Sigmoid colon (tissue), 7 donors: ENCODE measurements around the gene SUGP1. TPM values are rescaled to one million over a fixed set of nuclear protein-coding genes. Genes with fewer than 3 reads are reported as not detected.

Experiments
- DNase-seq: peaks from one replicate; pipeline ENCODE4 v3.0.0-alpha.2; 2019
- H3K27ac ChIP-seq, 4 donors: fragments of 200-600 bp; sonication (generic); one replicate each; pipeline ENCODE4 v1.5.1; 2016 to 2019; ENCODE audit warnings: mild to moderate bottlenecking in 1 of 4
- H3K27me3 ChIP-seq, 3 donors: fragments of 200-600 bp; sonication (generic); one replicate each; pipeline ENCODE4 v1.5.1; 2019; ENCODE audit warnings: mild to moderate bottlenecking in 1 of 3
- H3K36me3 ChIP-seq, 4 donors: fragments of 200-600 bp; sonication (generic); one replicate each; pipeline ENCODE4 v1.5.1; 2016 to 2019
- H3K4me1 ChIP-seq, 4 donors: fragments of 200-600 bp; sonication (generic); one replicate each; pipeline ENCODE4 v1.5.1; 2017 to 2019
- H3K4me3 ChIP-seq, 4 donors: fragments of 200-600 bp; sonication (generic); one replicate each; pipeline ENCODE4 v1.5.1; 2017 to 2019; ENCODE audit warnings: mild to moderate bottlenecking in 2 of 4, moderate library complexity in 1 of 4
- H3K9me3 ChIP-seq, 4 donors: fragments of 200-600 bp in 3 of 4; sonication (generic) in 3 of 4; one replicate each; pipeline versions ENCODE4 v1.5.1 to v1.6.1; 2013 to 2019
- EP300 ChIP-seq, 4 donors: sonication (generic); formaldehyde crosslinking; IDR thresholded peaks; one replicate each; pipeline ENCODE4 v1.6.1; 2017; ENCODE audit warnings: antibody characterized with exemption in 4 of 4
- POLR2A ChIP-seq, 2 donors: fragments of 450-650 bp; IDR thresholded peaks; one replicate each; pipeline ENCODE4 v1.6.1; 2016; ENCODE audit warnings: antibody characterized with exemption in 2 of 2, mild to moderate bottlenecking in 2 of 2, moderate library complexity in 2 of 2
- POLR2AphosphoS5 ChIP-seq, 4 donors: sonication (generic); formaldehyde crosslinking; IDR thresholded peaks; one replicate each; pipeline ENCODE4 v1.6.1; 2017; ENCODE audit warnings: antibody characterized with exemption in 4 of 4
- WGBS, 2 donors: extraction: QIAGEN DNeasy Blood & Tissue Kit; methylation state at CpG; one replicate each; pipeline ENCODE4 v1.1.7; 2013; 5-methylcytosine and 5-hydroxymethylcytosine counted together
- intact Hi-C: fragments of 100-400 bp; cut with DNase I; formaldehyde crosslinking; loops from one replicate; pipeline ENCODE4 v1.15.1; 2023
- polyA plus RNA-seq, 3 donors: library from polyadenylated mRNA; stranded (reverse); fragments of 200-250 nt; gene quantifications; one replicate each; pipeline ENCODE4 v1.2.3, GENCODE V29; 2013
- total RNA-seq, 4 donors: library from RNA; depleted of rRNA; stranded (reverse); fragments of >200 nt; gene quantifications; one replicate each; pipeline ENCODE4 v1.1.0, GENCODE V29; 2016
- TF ChIP-seq, protein P1 (sequence below), 4 experiments: fragments of 450-650 bp in 3 of 4; fragments of 200-600 bp in 1 of 4; IDR thresholded peaks; one replicate each; pipeline ENCODE4 v1.5.1; 2016 to 2019; ENCODE audit warnings: antibody characterized with exemption in 4 of 4, mild to moderate bottlenecking in 3 of 4, moderate library complexity in 2 of 4
- donor health status: healthy with polysubstance abuse.
- donor health status: Bipolar disorder and iron deficiency.
- donor health status: healthy.

The SUGP1 gene
- total and polyA plus RNA-seq, 7 donors = 21.0 to 51.0 (median 32.1) TPM

DNA sequence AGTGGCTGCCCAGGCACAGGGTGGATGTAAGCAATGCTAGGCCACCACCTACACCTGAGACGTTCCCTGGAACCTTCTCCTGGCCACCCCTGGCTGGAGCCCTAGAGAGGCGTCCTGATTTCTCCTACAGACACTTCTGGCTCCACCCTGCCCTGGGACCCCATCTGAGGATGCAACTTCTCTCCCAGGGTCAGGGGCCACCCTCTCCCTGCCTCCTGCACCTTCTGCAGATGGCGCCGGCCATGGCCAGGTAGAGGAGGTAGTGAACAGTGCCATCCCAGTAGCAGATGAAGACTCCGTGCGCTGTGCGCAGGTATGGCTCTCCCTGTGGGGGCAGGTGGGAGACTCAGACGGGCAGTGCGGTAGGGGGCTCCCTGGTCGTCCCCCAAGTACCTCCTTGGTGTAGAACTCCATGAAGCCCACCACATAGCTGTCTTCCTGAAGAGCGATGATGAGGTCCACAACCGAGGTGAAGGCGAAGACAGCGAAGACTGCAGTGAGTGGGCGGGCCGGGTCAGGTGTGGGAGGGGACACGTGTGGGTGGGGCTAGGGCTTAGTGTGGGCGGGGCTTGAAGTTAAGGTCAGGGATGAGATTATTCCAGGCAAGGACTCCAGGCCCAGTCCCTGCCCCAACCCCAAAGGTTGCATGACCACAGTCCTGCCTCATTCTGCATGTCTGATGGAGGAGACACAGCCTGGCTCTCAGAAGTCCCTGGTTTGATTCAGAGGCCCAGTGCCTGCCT, 50.2 kb downstream of the SUGP1 start:
- intact Hi-C loops = no loop called here
- no peak overlapping the region for H3K27ac ChIP-seq
- WGBS, 2 donors = 78 to 79% methylated on average over 18 of the region's 18 CpGs
- peaks cover 0 to 12% (median 9%) of the 10 kb centered on the region in 4 donors for H3K4me1 ChIP-seq
- TF ChIP-seq, protein P1, sequence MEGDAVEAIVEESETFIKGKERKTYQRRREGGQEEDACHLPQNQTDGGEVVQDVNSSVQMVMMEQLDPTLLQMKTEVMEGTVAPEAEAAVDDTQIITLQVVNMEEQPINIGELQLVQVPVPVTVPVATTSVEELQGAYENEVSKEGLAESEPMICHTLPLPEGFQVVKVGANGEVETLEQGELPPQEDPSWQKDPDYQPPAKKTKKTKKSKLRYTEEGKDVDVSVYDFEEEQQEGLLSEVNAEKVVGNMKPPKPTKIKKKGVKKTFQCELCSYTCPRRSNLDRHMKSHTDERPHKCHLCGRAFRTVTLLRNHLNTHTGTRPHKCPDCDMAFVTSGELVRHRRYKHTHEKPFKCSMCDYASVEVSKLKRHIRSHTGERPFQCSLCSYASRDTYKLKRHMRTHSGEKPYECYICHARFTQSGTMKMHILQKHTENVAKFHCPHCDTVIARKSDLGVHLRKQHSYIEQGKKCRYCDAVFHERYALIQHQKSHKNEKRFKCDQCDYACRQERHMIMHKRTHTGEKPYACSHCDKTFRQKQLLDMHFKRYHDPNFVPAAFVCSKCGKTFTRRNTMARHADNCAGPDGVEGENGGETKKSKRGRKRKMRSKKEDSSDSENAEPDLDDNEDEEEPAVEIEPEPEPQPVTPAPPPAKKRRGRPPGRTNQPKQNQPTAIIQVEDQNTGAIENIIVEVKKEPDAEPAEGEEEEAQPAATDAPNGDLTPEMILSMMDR (IDR thresholded peaks at IDR 0.05) = no peak
- no peaks in the 10 kb centered on the region for H3K9me3 ChIP-seq
- peaks cover 0 to 18% (median 16%) of the 10 kb centered on the region in 3 donors for H3K27me3 ChIP-seq
- H3K4me3 ChIP-seq = no peak overlapping the region
- H3K36me3 ChIP-seq = no peaks in the 10 kb centered on the region
- no peak for DNase-seq

DNA sequence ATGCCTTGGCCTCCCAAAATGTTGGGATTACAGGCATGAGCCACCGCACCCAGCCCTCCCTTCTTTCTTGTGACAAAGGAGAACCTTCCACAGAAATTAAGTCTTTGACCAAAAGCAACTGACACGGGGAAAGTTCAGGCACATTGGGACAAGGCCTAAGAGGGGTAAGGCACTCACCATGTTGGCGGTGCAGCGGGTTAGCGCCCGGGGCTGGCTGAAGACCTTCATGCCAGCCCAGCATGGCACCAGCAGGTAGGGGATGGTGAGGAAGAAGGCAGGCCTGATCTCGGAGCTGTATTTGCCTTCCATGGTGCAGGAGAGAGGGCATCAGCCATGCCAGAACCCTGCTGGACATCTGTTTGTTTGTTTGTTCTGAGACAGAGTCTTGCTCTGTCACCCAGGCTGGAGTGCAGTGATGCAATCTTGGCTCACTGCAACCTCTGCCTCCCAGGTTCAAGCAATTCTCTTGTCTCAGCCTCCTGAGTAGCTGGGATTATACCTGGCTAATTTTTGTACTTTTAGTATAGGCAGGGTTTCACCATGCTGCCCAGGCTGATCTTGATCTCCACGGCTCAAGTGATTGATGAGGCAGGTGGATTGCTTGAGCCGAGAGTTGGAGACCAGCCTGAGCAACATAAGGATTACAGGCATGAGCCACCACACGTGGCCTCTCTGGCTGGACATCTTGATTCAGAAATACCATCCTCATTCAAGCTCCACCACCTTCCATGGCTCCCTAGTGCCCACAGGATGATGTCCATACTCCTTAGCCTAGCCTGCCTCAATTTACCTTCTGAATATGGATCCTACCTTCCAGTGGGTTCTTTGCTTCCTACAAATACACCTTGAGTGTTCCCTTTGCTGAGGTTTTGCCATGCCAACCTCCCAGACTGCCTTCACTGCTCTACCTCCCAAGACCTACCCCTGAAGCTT, 51.6 kb downstream of the SUGP1 start:
- Histone ChIP-seq H3K4me3 (no peak overlapping the region), H3K4me1 (peaks cover 0 to 12% (median 9%) of the 10 kb centered on the region in 4 donors), H3K36me3 (no peaks in the 10 kb centered on the region), H3K9me3 (no peaks in the 10 kb centered on the region), H3K27ac (no peak overlapping the region), H3K27me3 (peaks cover 0 to 18% (median 15%) of the 10 kb centered on the region in 3 donors)
- TF ChIP-seq POLR2AphosphoS5 (IDR thresholded peaks at IDR 0.05) = no peak
- TF ChIP-seq EP300 (IDR thresholded peaks at IDR 0.05) = no peak
- intact Hi-C loops = no loop called here
- 74 to 86% methylated on average over 10 of the region's 10 CpGs for WGBS, 2 donors
- no peak for DNase-seq

DNA sequence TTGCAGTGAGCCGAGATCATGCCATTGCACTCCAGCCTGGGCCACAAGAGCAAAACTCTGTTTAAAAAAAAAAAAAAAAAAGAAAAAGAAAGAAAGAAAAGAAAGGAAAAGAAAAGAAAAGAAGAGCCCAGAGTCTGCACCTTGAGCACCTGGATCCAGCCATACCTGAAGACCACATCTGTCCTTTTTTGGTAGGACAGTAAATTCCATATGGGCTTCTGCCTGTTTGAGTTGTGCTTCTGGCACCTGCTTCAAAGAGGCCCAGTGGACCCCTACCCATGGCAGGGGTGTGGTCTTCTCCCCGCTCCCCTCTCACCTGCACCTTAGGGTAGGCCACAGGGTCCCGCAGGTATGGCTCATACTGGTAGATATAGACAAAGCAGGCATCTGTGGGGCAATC, 53.0 kb downstream of the SUGP1 start:
- Histone ChIP-seq H3K36me3 (no peaks in the 10 kb centered on the region), H3K4me1 (no peaks in the 10 kb centered on the region), H3K9me3 (no peaks in the 10 kb centered on the region), H3K27ac (no peak overlapping the region), H3K4me3 (no peak overlapping the region), H3K27me3 (peaks cover 0 to 17% (median 11%) of the 10 kb centered on the region in 3 donors)
- 94 to 98% methylated on average over 3 of the region's 3 CpGs for WGBS, 2 donors
- intact Hi-C loops = no loop called here
- TF ChIP-seq EP300 (IDR thresholded peaks at IDR 0.05) = no peak
- TF ChIP-seq POLR2AphosphoS5 (IDR thresholded peaks at IDR 0.05) = no peak
- no peak for TF ChIP-seq POLR2A (IDR thresholded peaks at IDR 0.05)
- TF ChIP-seq, protein P1 (IDR thresholded peaks at IDR 0.05) = no peak
- no peak for DNase-seq

DNA sequence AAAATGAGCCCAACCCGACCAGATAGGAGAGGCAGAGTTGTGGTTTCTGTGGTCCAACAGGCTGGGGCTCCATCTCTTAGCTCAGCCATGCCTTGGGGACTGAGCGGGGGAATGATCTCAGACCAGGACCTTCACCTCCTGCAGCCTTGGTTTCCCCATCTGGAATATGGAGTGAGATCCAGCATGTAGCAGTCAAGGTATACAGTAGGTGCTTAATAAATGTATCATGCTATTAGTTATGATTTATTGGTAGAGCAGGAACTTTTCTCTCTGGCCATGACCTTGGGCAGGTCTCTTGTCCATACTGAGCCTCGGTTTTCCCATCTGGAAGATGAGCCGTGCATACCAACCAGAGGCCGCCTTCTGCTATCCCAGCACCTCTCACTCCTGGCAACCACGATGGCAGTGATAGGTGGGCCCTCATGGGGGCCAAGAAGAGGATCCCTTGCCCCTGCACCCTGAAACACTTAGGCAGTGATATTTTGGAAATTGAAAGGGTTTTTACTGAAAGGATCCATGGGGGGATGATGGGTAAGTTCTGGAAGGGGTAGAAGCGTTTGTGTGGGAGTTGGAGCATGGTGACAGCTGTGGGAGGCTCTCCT, 56.3 kb downstream of the SUGP1 start:
- Histone ChIP-seq H3K4me1 (peaks cover 0 to 11% (median 8%) of the 10 kb centered on the region in 4 donors), H3K27ac (no peak overlapping the region), H3K4me3 (no peak overlapping the region), H3K27me3 (peaks cover 14 to 43% (median 32%) of the 10 kb centered on the region in 3 donors), H3K9me3 (no peaks in the 10 kb centered on the region), H3K36me3 (no peaks in the 10 kb centered on the region)
- DNase-seq = no peak
- TF ChIP-seq, protein P1 (IDR thresholded peaks at IDR 0.05) = no peak
- TF ChIP-seq POLR2AphosphoS5 (IDR thresholded peaks at IDR 0.05) = no peak
- TF ChIP-seq EP300 (IDR thresholded peaks at IDR 0.05) = no peak
- TF ChIP-seq POLR2A (IDR thresholded peaks at IDR 0.05) = no peak
- WGBS, 2 donors = 72 to 83% methylated on average over 7 of the region's 7 CpGs
- intact Hi-C loops = no loop called here
